Measurements from ENCODE around the gene TNN.

TNN gene

GRCh38 chr1:175138579-175138978 is 70.9 kb downstream of the TNN start:
- in situ Hi-C loops (cut with MboI; ENCODE audit: low sequenced_read_pairs) = loop anchor here (25.0 kb wide), 1 partner anchor 376 kb away; no protein-coding TSS in a partner anchor

DNA sequence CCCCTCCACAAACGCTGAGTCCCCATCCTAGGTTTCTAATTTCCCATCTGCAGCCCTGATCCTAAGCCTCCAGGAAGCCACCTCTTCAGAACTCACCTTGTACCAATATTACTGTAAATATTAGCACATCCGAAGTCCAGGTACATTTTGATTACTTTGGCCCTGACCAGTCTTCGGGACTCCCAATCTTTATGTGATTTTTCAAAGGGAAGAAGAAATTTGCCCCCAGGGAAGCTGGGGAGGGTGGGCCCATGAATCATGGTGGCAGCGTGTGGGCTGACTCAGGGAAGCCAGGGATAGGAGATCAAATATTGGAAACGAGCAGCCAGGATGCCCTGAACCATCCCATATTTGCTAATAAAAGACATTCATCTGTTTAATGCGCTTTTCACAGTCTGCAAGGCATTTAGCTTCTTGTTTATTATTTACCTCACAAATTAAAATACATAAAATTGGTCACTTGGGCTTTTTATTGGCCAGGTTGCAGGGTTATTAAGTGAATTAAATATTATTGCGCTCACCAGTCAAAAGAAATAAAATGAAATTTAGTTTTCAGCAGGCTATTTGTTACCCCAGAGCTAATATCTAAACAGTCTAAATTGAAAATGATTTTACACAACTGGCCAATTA is 78.4 kb downstream of the TNN start:
- in situ Hi-C loops (cut with MboI; ENCODE audit: low sequenced_read_pairs) = loop anchor here (10.0 to 25.0 kb wide), 2 partner anchors 179 to 384 kb away; no protein-coding TSS in a partner anchor

DNA sequence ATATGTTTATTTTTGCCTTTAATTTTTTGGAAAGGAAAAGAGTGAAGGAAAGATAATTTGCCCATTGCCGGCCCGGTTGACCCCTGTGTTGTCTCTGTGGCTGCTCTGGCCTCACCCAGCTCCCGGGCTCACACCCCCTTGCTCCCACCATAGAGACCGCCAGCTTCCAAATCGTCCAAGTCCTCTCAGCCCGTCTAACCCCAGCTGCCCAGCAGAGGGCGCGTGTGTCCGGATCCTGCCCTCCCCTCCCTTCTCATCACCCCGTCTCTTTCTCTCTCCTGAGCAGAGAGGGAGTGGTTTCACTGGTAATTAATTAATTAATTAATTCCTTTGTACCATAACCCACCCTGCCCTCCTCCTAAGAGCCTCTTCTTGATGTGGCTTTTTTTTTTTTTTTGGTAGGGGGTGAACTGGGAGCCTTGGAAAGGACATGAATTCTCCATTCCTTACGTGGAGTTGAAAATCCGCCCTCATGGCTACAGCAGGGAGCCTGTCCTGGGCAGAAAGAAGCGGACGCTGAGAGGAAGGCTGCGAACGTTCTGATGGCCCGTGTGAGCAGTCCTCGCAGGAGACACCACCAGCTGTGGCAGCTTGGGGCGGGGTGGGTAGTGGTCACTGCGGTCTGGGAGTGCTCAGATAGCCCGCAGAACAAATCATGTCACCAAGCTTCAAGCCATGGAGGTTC is 79.0 kb downstream of the TNN start:
- in situ Hi-C loops (cut with MboI; ENCODE audit: low sequenced_read_pairs) = loop anchor here (10.0 to 25.0 kb wide), 2 partner anchors 178 to 384 kb away; no protein-coding TSS in a partner anchor

DNA sequence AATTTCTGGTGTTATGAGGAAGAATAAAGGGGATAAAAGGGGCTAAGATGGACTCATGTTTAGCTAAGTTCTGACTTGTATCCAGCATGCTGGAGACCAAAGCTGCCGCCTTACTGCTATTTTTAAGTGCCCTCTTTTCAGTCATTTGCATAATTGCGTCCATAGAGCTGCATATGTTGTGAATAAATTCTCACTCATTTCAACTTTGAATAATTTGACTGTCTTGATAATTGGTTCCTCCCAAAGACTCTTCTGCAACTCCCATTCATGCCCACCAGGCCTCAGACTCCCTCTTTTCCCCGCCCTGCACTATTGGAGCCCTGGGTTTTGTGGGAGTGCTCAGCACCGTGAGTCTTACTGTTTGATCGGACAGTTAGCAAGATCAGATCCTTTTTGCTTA is 79.9 kb downstream of the TNN start:
- in situ Hi-C loops (cut with MboI; ENCODE audit: low sequenced_read_pairs) = loop anchor here (10.0 to 25.0 kb wide), 2 partner anchors 177 to 385 kb away; no protein-coding TSS in a partner anchor

GRCh38 chr1:175148068-175148467 is 80.4 kb downstream of the TNN start:
- in situ Hi-C loops (cut with MboI; ENCODE audit: low sequenced_read_pairs) = loop anchor here (10.0 to 25.0 kb wide), 2 partner anchors 177 to 386 kb away; no protein-coding TSS in a partner anchor

GRCh38 chr1:175150596-175151319 is 83.1 kb downstream of the TNN start:
- in situ Hi-C loops (cut with MboI; ENCODE audit: low sequenced_read_pairs) = no loop called here

GRCh38 chr1:175152006-175152652 is 84.5 kb downstream of the TNN start:
- in situ Hi-C loops (cut with MboI; ENCODE audit: low sequenced_read_pairs) = no loop called here

DNA sequence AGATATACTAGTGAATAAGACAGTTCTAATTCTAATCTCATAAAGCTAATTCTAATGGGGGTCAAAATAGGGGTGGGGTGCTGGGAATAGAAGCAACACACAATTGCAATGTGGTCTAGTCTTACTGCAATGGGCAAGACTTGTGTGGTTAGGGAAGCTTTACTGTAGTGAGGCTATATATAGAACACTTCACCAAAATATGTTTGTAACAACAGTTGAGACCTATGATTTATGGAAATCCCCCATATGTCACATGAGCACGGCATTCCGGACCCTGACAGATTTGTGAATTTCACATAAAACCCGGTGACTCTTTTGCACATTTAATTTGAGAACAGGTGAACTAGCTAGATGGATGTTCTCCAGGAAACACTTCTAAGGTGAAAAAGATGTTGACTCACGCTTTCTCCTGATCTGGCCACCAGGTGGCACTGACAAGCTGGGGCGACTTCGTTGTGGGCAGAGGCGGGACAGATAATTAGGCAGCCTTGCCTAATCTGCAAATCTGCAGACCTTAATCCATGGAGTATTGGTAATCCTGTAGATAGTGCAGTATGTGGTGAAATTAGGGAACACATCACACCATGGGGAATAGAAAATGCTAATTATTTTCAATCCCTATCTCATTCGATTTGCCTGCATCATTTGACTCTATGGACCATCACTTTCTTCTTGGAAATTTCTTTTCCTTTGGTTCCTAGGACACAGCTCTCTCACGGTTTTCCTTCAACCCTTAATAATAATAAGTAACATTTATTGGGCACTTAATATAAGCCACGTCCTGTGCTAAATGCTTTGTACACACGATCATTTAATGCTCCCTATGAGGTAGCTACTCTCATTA is 87.2 kb downstream of the TNN start:
- in situ Hi-C loops (cut with MboI; ENCODE audit: low sequenced_read_pairs) = no loop called here

DNA sequence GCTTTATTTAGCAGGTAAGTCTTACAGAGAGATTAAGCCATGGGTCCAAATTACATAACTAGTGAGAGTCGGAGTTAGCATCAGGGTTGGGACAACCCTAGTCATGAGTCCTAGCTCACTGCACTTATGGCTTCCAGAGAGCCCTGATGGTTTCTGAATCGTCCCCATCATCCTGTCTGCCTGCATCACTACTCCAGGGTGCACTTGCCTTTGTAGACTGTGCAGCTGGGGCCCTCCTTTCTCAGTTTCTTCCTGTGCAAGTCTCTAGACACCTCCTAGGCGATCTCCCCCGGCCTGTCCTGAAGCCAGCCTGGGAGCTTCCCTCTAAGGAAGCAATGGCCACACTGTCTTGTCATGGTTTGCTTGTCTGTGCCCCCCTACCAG is 87.8 kb downstream of the TNN start:
- in situ Hi-C loops (cut with MboI; ENCODE audit: low sequenced_read_pairs) = no loop called here

DNA sequence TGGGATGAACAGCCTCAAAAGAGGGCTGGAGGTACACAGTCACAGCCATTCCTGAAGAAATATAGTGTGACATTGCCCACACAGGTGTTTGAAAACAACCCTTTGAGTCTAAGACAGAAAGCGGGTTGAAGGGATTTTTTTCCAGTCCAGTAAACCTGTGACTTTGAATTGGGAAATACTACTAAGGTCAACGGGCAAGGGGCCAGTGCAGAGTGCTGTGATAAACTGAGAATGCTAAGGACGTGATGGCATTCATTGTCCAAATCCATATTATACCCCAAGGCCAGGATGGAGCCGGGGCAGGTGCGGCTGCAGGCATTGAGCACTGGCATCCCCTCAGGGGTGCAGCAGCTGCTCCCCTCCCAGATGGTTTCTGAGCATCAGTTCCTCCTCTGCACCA is 88.3 kb downstream of the TNN start:
- in situ Hi-C loops (cut with MboI; ENCODE audit: low sequenced_read_pairs) = no loop called here

- in situ Hi-C loops (cut with MboI; ENCODE audit: low sequenced_read_pairs) = no loop called here
These were observed 89.6 kb downstream of the TNN start for GRCh38 chr1:175157200-175157599.

DNA sequence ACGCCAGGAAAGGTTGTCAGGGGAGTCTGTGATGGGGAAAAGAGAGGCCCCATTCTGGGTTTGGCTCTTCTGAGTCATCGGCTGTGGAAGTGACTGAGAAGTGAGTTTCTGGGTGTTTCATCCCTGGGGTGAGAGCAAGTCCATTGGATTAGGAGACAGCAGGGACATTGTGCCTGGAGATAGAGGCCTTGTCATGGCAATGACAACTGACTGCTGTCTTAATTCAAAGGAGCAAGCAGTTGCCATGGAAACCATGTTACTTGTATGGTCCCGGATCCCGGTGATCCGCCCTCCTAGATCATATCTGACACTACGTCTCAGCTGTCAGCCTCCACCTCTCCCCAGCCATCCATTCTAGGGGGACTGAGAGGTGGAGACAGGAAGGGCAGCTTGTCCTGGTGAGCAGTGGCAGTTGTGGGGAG is 90.5 kb downstream of the TNN start:
- in situ Hi-C loops (cut with MboI; ENCODE audit: low sequenced_read_pairs) = no loop called here

DNA sequence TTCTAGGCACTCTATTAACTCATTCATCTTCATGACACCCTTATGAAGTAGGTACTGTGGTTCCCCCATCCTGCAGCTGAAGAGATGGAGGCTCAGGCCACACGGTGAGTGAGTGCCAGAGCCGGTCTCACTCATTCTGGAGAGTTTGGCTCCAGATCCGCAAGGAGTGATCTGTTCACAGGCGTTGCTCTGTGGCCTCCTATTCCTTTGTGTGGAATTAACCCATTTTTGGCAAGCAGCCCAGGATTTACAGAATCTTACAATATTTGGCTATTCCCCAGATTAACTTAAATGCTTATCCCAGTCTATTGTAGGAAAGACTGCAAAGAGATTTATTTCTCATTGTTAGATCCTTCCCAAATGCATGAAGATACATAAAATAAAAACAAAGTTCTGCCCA is 95.3 kb downstream of the TNN start:
- in situ Hi-C loops (cut with MboI; ENCODE audit: low sequenced_read_pairs) = no loop called here

DNA sequence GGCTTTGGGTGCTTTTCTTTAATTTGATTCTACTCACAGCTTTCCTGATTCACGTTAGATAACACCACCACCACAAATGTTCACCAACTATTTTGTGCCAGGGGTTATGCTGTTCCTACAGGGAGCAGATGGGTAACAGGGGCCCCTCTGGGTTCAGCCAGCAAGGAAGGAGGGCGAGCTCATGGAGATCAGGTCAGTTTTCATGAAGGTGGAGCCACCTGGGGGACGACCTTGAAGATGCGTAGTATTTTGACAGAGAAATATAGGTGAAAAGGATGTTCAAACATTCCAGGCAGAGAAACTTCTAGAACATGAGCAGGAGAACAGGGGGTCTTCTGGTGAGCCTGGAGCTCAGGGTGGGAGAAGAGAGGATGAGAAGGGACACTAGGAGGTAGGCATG is 96.1 kb downstream of the TNN start:
- in situ Hi-C loops (cut with MboI; ENCODE audit: low sequenced_read_pairs) = no loop called here

- in situ Hi-C loops (cut with MboI; ENCODE audit: low sequenced_read_pairs) = no loop called here
These were observed 97.1 kb downstream of the TNN start for GRCh38 chr1:175164751-175165150.

- in situ Hi-C loops (cut with MboI; ENCODE audit: low sequenced_read_pairs) = no loop called here
These were observed 99.1 kb downstream of the TNN start for GRCh38 chr1:175166746-175167145.

- in situ Hi-C loops (cut with MboI; ENCODE audit: low sequenced_read_pairs) = no loop called here
These were observed 100.2 kb downstream of the TNN start for GRCh38 chr1:175167861-175168260.

DNA sequence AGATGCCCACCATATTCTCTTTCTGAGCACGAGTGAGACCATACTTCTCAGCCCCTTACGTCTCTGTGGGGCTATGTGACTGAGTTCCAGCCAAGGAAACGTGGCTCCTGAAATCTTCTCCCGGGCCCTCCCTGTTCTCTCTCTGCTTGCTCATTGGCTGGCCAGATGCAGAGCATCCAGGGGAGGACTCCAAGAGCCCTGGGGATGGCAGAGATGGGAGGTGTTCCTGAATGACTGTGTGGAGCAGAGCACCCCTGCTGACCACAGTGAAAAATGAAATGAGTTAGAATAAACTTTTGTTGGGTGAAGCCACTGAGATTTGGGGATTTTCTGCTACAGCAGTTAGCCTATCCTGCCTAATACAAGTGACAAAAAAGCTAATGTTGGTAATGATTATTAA is 101.1 kb downstream of the TNN start:
- in situ Hi-C loops (cut with MboI; ENCODE audit: low sequenced_read_pairs) = no loop called here

DNA sequence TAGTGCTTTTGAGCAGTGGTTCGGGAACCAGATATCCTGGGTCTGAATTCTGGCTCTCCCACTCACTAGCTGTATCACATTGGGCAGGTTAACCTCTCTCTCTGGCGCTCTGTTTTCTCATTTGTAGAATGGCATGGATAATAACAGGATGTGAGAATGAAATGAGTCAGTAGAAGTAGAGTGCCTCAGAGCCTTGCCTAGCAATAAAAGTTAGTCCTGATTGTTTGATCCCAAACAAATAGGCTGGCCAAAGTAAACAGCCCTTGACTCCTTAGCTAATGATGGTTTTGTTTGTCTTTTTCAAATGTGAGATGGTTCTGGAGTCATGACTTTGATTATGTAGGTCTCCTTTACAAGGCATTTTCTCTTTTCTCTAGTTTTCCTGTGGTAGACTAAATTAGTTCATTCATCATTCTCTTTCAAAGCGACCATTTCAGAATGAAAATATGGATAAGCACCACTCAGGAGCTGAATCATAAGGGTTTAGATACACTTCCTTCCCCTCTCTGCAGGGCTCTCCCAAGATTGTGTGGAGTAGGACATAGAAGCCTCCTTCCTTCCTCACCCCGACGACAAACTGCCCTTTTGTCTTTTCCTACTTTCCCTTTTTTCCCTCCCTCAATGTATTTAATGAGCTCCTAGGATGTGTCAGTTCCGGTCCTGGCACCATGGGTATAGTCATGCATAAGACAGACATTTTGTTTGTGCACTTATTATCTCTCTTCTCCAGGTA is 101.8 kb downstream of the TNN start:
- in situ Hi-C loops (cut with MboI; ENCODE audit: low sequenced_read_pairs) = no loop called here
